Effector memory CD4-positive, alpha-beta T cell (primary cell): ENCODE measurements around the gene CELF5.
"Not testable (repeated sequence)": the region's sequence is repeated elsewhere in the genome, so short reads cannot be mapped to it uniquely, and the experiment has no call there.

Experiments used
- DNase-seq, 3 donors: peaks; one replicate each; pipeline ENCODE4 v3.0.0-alpha.2; 2020
- H3K27ac ChIP-seq: 2 replicates; pipeline ENCODE4 v1.7.0; 2013; ENCODE audit warnings: mild to moderate bottlenecking, low read length, moderate library complexity; ENCODE audit not compliant: insufficient read depth, poor library complexity, severe bottlenecking
- H3K27me3 ChIP-seq: replicated peaks from 2 replicates; pipeline ENCODE4 v1.7.0; 2013; ENCODE audit warnings: mild to moderate bottlenecking, low read length; ENCODE audit not compliant: insufficient read depth, control insufficient read depth, poor library complexity, severe bottlenecking
- H3K36me3 ChIP-seq: 2 replicates; pipeline ENCODE4 v1.7.0; 2013; ENCODE audit warnings: mild to moderate bottlenecking, low read length, moderate library complexity; ENCODE audit not compliant: control insufficient read depth, insufficient read depth
- H3K4me1 ChIP-seq: 2 replicates; pipeline ENCODE4 v1.7.0; 2013; ENCODE audit warnings: low read length, mild to moderate bottlenecking; ENCODE audit not compliant: control insufficient read depth, insufficient read depth, poor library complexity, severe bottlenecking
- H3K4me3 ChIP-seq: 2 replicates; pipeline ENCODE4 v1.7.0; 2013; ENCODE audit warnings: low read length, low read depth, mild to moderate bottlenecking; ENCODE audit not compliant: insufficient read depth, poor library complexity, severe bottlenecking
- H3K9me3 ChIP-seq: 2 replicates; pipeline ENCODE4 v1.7.0; 2013; ENCODE audit warnings: mild to moderate bottlenecking, low read length, moderate library complexity; ENCODE audit not compliant: control insufficient read depth

The CELF5 gene

DNA sequence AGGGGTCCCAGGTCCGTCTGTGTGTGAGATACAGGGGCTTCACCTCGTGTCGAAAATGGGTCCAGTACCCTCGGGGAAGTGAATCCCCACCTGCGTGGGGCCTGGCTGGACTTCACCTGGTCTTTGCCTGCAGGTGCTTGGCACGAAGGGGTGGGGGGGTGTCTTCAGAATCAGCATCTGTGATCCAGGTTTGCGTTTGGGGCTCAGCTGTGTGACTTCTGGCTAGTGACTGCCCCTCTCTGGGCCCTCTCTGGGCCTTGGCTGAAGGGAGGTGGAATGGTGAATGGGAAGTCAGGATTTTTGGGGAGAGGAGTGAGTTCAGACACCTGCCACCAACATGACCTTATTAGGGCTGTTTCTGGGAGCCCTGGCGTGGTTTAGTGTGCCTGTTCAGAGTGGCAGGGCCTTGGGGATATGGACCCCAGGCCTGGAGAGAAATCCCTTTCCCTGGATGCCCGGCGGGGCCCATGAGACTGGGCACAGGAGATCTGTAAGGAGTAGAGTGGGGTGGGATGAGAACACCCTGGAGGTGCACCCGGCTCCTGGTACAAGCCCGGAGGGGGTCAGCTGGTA lies 2.7 kb downstream of the CELF5 start:
- Histone ChIP-seq H3K27me3 (peaks cover 37% of the 10 kb centered on the region), H3K4me3 (no peak overlapping the region), H3K9me3 (no peaks in the 10 kb centered on the region), H3K4me1 (no peaks in the 10 kb centered on the region), H3K36me3 (no peaks in the 10 kb centered on the region), H3K27ac (no peak overlapping the region)
- no peak for DNase-seq

DNA sequence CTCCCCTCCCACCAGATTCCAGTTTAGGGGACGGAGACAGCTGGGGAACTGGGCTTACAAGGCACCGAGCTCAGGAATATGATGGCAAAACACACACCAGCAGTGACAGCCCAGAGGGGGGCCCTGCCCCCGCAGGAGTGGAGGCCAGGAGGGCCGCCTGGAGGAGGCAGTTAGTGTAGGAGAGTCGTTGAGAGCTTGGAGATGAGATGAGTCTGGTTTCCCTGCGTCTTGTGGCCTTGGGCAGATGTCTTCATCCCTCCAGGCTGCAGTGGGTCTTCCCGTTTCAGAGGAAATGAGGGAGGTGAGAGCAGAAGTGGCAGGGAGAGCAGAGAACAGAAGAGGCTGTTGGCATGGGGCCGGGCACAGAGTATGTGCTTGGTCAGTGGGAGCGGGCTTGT lies 4.9 kb downstream of the CELF5 start:
- H3K36me3 ChIP-seq: no peaks in the 10 kb centered on the region
- no peak for DNase-seq
- H3K9me3 ChIP-seq: no peaks in the 10 kb centered on the region
- H3K4me1 ChIP-seq: no peaks in the 10 kb centered on the region
- no peak overlapping the region for H3K27ac ChIP-seq
- H3K4me3 ChIP-seq: no peak overlapping the region
- peaks cover 31% of the 10 kb centered on the region for H3K27me3 ChIP-seq

DNA sequence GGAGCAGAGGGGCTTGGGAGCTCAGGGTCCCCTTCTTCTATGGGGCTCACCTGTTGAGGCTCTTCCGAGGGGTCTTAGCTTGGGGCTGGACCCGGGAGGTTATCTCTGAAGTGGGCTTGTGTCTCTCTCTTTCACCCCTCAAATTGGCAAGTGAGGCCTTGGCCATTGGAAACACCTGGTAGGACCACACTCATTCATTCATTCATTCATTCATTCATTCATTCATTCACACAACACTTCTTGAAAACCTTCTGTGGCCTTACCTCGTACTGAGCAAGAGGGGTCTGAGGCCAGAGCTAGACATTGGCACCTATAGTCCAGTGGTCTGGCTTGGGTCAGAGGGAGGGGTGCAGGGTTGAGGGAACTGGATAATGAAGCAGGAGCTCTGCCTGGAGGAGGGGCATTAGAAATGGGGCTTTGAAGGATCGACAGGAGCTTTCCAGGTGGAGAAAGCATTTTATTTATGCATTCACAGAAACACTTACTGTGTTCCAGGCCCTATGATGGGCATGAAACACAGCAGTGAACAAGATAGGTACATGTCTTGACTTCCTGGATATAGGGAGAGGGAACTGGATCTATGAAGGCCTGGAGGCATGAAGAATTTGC lies 5.5 kb downstream of the CELF5 start:
- H3K27ac ChIP-seq: no peak overlapping the region
- peaks cover 31% of the 10 kb centered on the region for H3K27me3 ChIP-seq
- no peaks in the 10 kb centered on the region for H3K4me1 ChIP-seq
- no peak overlapping the region for H3K4me3 ChIP-seq
- H3K9me3 ChIP-seq: no peaks in the 10 kb centered on the region
- no peaks in the 10 kb centered on the region for H3K36me3 ChIP-seq
- no peak for DNase-seq

DNA sequence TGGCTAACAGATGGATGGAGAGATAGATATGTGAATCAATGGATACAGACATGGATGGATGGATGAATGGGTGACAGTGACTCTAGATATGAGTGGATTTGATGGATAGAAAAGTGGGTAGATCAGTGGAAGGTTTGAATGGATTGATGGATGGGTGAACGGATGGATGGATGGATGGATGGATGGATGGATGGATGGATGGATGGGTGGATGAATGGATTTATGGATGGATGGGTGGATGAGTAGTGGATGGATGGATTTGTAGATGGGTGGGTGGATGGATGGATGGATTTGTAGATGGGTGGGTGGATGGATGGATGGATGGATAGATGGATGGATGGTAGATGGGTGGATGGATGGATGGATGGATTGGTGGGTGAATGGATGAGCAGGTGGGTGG lies 6.8 kb downstream of the CELF5 start:
- no peak overlapping the region for H3K4me3 ChIP-seq
- peaks cover 19% of the 10 kb centered on the region for H3K27me3 ChIP-seq
- H3K27ac ChIP-seq: no peak overlapping the region
- DNase-seq: no peak
- H3K4me1 ChIP-seq: no peaks in the 10 kb centered on the region
- no peaks in the 10 kb centered on the region for H3K9me3 ChIP-seq
- H3K36me3 ChIP-seq: no peaks in the 10 kb centered on the region

DNA sequence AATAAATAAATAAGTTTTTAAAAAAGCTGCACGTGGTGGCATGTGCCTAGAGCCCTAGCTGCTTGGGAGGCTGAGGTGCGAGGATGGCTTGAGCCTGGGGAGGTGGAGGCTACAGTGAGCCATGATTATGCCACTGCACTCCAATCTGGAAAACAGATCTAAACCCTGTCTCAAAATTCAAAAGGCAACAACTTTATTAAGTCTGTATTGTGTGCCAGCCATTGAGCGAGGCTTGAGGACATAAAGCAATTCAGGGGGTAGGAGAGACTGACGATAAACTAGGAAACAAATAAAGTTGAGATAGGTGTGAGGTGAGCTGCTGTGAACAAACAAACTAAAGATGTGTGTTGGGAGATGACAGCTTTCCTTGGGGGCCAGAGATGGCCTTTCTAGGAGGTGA lies 8.7 kb downstream of the CELF5 start:
- Histone ChIP-seq H3K36me3 (no peaks in the 10 kb centered on the region), H3K4me3 (no peak overlapping the region), H3K9me3 (no peaks in the 10 kb centered on the region), H3K4me1 (no peaks in the 10 kb centered on the region), H3K27ac (no peak overlapping the region), H3K27me3 (peaks cover 7% of the 10 kb centered on the region)
- no peak for DNase-seq

DNA sequence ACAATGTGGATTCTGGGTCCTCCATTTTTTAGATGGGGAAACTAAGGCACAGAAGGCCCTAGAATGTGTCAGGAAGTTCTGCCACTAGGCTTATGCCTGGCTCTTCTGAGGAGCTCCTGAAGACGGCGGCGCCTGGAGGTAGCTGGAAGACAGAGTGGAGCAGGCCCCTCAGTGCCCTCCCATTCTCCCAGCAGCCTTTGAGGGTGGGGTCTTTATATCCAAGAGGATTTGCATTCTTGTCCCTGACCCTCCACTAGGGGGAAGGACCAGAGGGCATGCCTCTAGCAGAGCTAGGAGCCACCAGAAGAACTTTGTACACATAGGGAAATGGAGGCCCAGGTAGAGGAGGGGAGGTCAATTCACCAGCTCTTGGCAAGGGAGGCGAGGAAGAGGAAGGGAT lies 9.4 kb downstream of the CELF5 start:
- Histone ChIP-seq H3K27me3 (peaks cover 5% of the 10 kb centered on the region), H3K4me3 (no peak overlapping the region), H3K27ac (no peak overlapping the region), H3K36me3 (no peaks in the 10 kb centered on the region), H3K9me3 (no peaks in the 10 kb centered on the region), H3K4me1 (no peaks in the 10 kb centered on the region)
- DNase-seq: no peak

DNA sequence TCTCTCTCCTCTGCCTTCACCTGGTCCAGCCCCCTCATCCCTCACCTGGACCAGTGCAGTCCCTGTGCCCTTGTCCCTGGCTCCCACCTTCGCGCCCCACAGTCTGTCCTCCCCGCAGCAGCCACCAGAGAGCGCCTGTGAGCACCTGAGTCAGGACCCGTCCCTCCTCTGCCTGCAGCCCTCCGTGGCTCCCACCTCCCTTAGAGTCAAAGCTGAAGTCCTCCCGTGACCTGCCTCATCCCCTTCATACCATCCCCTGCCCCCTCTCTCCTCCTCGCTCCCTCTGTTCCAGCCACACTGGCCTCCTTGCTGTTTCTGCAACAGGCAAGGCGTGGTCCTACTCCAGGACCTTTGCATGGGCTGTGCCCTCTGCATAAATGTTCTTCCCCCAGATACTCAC lies 10.3 kb downstream of the CELF5 start:
- no peak for DNase-seq
- no peaks in the 10 kb centered on the region for H3K27me3 ChIP-seq
- no peaks in the 10 kb centered on the region for H3K36me3 ChIP-seq
- H3K4me1 ChIP-seq: no peaks in the 10 kb centered on the region
- H3K4me3 ChIP-seq: no peak overlapping the region
- H3K27ac ChIP-seq: no peak overlapping the region
- H3K9me3 ChIP-seq: no peaks in the 10 kb centered on the region

DNA sequence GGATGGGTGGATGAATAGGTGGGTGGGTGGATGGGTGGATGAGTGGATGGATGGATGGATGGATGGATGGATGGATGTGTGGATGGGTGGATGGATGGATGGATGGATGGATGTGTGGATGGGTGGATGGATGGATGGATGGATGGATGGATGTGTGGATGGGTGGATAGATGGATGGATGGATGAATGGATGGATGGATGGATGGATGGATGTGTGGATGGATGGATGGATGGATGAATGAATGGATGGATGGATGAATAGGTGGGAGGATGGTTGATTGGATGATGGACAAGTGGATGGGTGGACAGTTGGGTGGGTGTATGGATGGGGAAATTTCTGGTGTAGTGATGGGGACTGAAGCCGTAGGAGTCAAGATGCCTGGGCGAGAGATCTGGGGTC lies 11.1 kb downstream of the CELF5 start:
- H3K27me3 ChIP-seq, H3K27ac ChIP-seq, H3K36me3 ChIP-seq, H3K9me3 ChIP-seq, H3K4me1 ChIP-seq, H3K4me3 ChIP-seq, DNase-seq: not testable (repeated sequence)

DNA sequence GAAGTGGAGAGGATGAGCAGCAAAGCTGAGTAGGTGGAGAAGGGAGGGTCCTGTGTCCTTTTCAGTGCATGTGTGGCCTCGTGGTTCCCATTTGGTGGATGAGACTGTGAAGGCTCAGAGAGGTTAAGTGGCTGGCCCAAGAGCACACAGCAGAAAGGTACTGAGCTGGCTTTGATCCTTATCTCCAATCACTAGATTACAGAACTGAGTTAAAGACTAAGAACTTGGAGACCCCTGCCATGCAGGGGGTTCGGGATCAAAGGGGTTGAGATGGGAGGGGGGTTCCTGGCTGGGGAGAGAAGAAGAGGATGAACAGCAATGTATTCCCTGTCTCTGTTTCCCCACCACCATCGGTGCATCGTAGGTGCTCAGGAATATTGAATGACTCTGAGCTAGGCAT lies 11.8 kb downstream of the CELF5 start:
- DNase-seq: no peak
- Histone ChIP-seq H3K27me3 (no peaks in the 10 kb centered on the region), H3K27ac (no peak overlapping the region), H3K36me3 (no peaks in the 10 kb centered on the region), H3K4me3 (no peak overlapping the region), H3K9me3 (no peaks in the 10 kb centered on the region), H3K4me1 (no peaks in the 10 kb centered on the region)

DNA sequence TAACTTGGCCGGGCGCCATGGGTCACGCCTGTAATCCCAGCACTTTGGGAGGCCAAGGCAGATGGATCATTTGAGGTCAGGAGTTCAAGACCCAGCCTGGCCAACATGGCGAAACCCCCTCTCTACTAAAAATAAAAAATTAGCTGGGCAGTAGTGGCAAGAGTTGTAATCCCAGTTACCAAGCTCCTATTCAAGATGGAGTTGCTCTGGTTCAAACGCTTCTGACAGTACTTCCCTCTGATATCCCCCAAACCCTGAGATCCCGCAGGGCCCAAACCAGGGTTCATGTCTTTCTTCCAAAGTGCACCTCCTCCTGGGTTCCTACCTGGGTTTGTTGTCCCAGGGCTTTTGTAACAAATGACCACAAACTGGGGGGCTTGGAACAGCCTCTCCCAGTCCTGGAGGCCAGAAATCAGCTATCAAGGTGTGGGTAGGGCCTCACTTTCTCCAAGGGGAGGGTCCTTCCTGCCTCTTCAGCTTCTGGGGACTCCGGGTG lies 13.7 kb downstream of the CELF5 start:
- no peaks in the 10 kb centered on the region for H3K36me3 ChIP-seq
- H3K4me1 ChIP-seq: no peaks in the 10 kb centered on the region
- no peak for DNase-seq
- no peak overlapping the region for H3K4me3 ChIP-seq
- H3K27me3 ChIP-seq: no peaks in the 10 kb centered on the region
- H3K9me3 ChIP-seq: no peaks in the 10 kb centered on the region
- H3K27ac ChIP-seq: no peak overlapping the region
